Measurements from ENCODE around the gene IFITM2.
A peak's percentile ranks its signal among the peaks of the same experiment; 100 is the strongest.
"Not testable (repeated sequence)": the region's sequence is repeated elsewhere in the genome, so short reads cannot be mapped to it uniquely, and the experiment has no call there.

Gene IFITM2

GRCh38 chr11:285021-285893 lies 22.4 kb upstream of the IFITM2 start:
- H3K27me3 Mint-ChIP-seq, result peaks cover 65% of the 10 kb centered on the region
- CTCF ChIA-PET, result interaction anchor here (0.7 to 2.1 kb wide), 2 partner anchors 20 to 35 kb away, joined by 3 to 6 read pairs; no protein-coding TSS in a partner anchor
- H3K36me3 Mint-ChIP-seq, result peaks cover 54% of the 10 kb centered on the region

GRCh38 chr11:285894-286220 lies 21.8 kb upstream of the IFITM2 start:
- CTCF ChIA-PET, result interaction anchor here (0.7 to 2.1 kb wide), 3 partner anchors 20 to 35 kb away, joined by 3 to 6 read pairs (median 3); no protein-coding TSS in a partner anchor
- peaks cover 52% of the 10 kb centered on the region for H3K36me3 Mint-ChIP-seq

More at GRCh38 chr11:285021-285893, 22.4 kb upstream of the IFITM2 start:
- Mint-ChIP-seq H3K4me3 (peak overlapping the region; percentile 37), H3K9me3 (no peaks in the 10 kb centered on the region), H3K27ac (peak overlapping the region; percentile 75), H3K4me1 (peaks cover 66% of the 10 kb centered on the region)
- DNase-seq, result peak; percentile 18

GRCh38 chr11:286977-287820 lies 20.4 kb upstream of the IFITM2 start:
- Mint-ChIP-seq H3K36me3 (peaks cover 47% of the 10 kb centered on the region), H3K4me3 (peak overlapping the region; percentile 100), H3K4me1 (peaks cover 65% of the 10 kb centered on the region), H3K27me3 (peaks cover 46% of the 10 kb centered on the region), H3K27ac (peak overlapping the region; percentile 98)
- peak; percentile 91 for DNase-seq
- not testable (repeated sequence) for H3K9me3 Mint-ChIP-seq
- CTCF ChIA-PET, result interaction anchor here (0.7 to 3.9 kb wide), 7 partner anchors 18 to 1565 kb away, joined by 3 to 23 read pairs (median 3); no protein-coding TSS in a partner anchor

More at GRCh38 chr11:285894-286220, 21.8 kb upstream of the IFITM2 start:
- H3K9me3 Mint-ChIP-seq, result no peaks in the 10 kb centered on the region
- peaks cover 69% of the 10 kb centered on the region for H3K4me1 Mint-ChIP-seq
- peaks cover 59% of the 10 kb centered on the region for H3K27me3 Mint-ChIP-seq
- peak overlapping the region; percentile 75 for H3K27ac Mint-ChIP-seq
- H3K4me3 Mint-ChIP-seq, result peak overlapping the region; percentile 10
- peak; percentile 21 for DNase-seq

- DNase-seq, result no peak
- H3K4me3 Mint-ChIP-seq, result peak overlapping the region; percentile 100
- H3K27me3 Mint-ChIP-seq, result peaks cover 38% of the 10 kb centered on the region
- peaks cover 40% of the 10 kb centered on the region for H3K36me3 Mint-ChIP-seq
- H3K27ac Mint-ChIP-seq, result peak overlapping the region; percentile 98
- peaks cover 63% of the 10 kb centered on the region for H3K4me1 Mint-ChIP-seq
- CTCF ChIA-PET, result interaction anchor here (0.7 to 3.9 kb wide), 6 partner anchors 18 to 1564 kb away, joined by 3 to 23 read pairs (median 3); no protein-coding TSS in a partner anchor
- no peaks in the 10 kb centered on the region for H3K9me3 Mint-ChIP-seq
Measured at GRCh38 chr11:287821-288477, 19.7 kb upstream of the IFITM2 start.

GRCh38 chr11:288478-289397 lies 18.9 kb upstream of the IFITM2 start, which contains the start of gene PGGHG:
TSS of gene PGGHG (plus strand) at chr11:289126. CDS start at chr11:289817, 691 bp downstream.
- DNase-seq, result peak; percentile 81
- Mint-ChIP-seq H3K9me3 (no peaks in the 10 kb centered on the region), H3K4me3 (peak within 1 kb of the TSS; percentile 100), H3K27ac (peak within 1 kb of the TSS; percentile 98), H3K36me3 (peaks cover 35% of the 10 kb centered on the region), H3K27me3 (peaks cover 32% of the 10 kb centered on the region), H3K4me1 (peaks cover 58% of the 10 kb centered on the region)
- CTCF ChIA-PET, result interaction anchor here (0.7 to 3.9 kb wide), 5 partner anchors 16 to 45 kb away, joined by 3 to 23 read pairs (median 4); no protein-coding TSS in a partner anchor

- DNase-seq, result no peak
- Mint-ChIP-seq H3K27ac (peak overlapping the region; percentile 82), H3K4me3 (peak overlapping the region; percentile 76), H3K9me3 (no peaks in the 10 kb centered on the region), H3K27me3 (peaks cover 32% of the 10 kb centered on the region), H3K36me3 (peaks cover 33% of the 10 kb centered on the region), H3K4me1 (peaks cover 56% of the 10 kb centered on the region)
- CTCF ChIA-PET, result interaction anchor here (0.7 to 3.9 kb wide), 2 partner anchors 16 to 39 kb away, joined by 8 to 23 read pairs; no protein-coding TSS in a partner anchor
Measured at GRCh38 chr11:289398-289711, 18.3 kb upstream of the IFITM2 start.

- peaks cover 28% of the 10 kb centered on the region for H3K27me3 Mint-ChIP-seq
- H3K27ac Mint-ChIP-seq, result peak overlapping the region; percentile 89
- peaks cover 53% of the 10 kb centered on the region for H3K4me1 Mint-ChIP-seq
- H3K4me3 Mint-ChIP-seq, result peak overlapping the region; percentile 76
- CTCF ChIA-PET, result interaction anchor here (0.7 to 3.9 kb wide), 4 partner anchors 15 to 39 kb away, joined by 4 to 23 read pairs (median 8); no protein-coding TSS in a partner anchor
- H3K9me3 Mint-ChIP-seq, result no peaks in the 10 kb centered on the region
- H3K36me3 Mint-ChIP-seq, result peaks cover 35% of the 10 kb centered on the region
- DNase-seq, result peak; percentile 24
Measured at GRCh38 chr11:289712-290620, 17.6 kb upstream of the IFITM2 start.

GRCh38 chr11:290621-291231 lies 16.9 kb upstream of the IFITM2 start:
- peak overlapping the region; percentile 69 for H3K27ac Mint-ChIP-seq
- CTCF ChIA-PET, result interaction anchor here (1.2 to 1.8 kb wide), 2 partner anchors 15 to 40 kb away, joined by 4 to 9 read pairs; no protein-coding TSS in a partner anchor
- peaks cover 47% of the 10 kb centered on the region for H3K4me1 Mint-ChIP-seq

GRCh38 chr11:291281-292210 lies 16.1 kb upstream of the IFITM2 start:
- peaks cover 38% of the 10 kb centered on the region for H3K4me1 Mint-ChIP-seq
- H3K9me3 Mint-ChIP-seq, result no peaks in the 10 kb centered on the region
- CTCF ChIA-PET, result interaction anchor here (1.8 kb wide), 1 partner anchor 41 kb away, joined by 9 read pairs; no protein-coding TSS in a partner anchor
- peaks cover 18% of the 10 kb centered on the region for H3K27me3 Mint-ChIP-seq
- peak; percentile 20 for DNase-seq
- peak overlapping the region; percentile 76 for H3K4me3 Mint-ChIP-seq
- peaks cover 27% of the 10 kb centered on the region for H3K36me3 Mint-ChIP-seq
- H3K27ac Mint-ChIP-seq, result peak overlapping the region; percentile 68

More at GRCh38 chr11:290621-291231, 16.9 kb upstream of the IFITM2 start:
- DNase-seq, result peak; percentile 21
- Mint-ChIP-seq H3K36me3 (peaks cover 30% of the 10 kb centered on the region), H3K4me3 (peak overlapping the region; percentile 76), H3K9me3 (no peaks in the 10 kb centered on the region), H3K27me3 (peaks cover 20% of the 10 kb centered on the region)

- CTCF ChIA-PET, result interaction anchor here (1.0 to 1.8 kb wide), 3 partner anchors 42 to 105 kb away, joined by 3 to 9 read pairs (median 4); no protein-coding TSS in a partner anchor
- DNase-seq, result no peak
- peaks cover 38% of the 10 kb centered on the region for H3K4me1 Mint-ChIP-seq
- no peak overlapping the region for H3K4me3 Mint-ChIP-seq
- peaks cover 10% of the 10 kb centered on the region for H3K27me3 Mint-ChIP-seq
- H3K9me3 Mint-ChIP-seq, result no peaks in the 10 kb centered on the region
- peak overlapping the region; percentile 42 for H3K27ac Mint-ChIP-seq
- H3K36me3 Mint-ChIP-seq, result peaks cover 27% of the 10 kb centered on the region
Measured at GRCh38 chr11:292211-293121, 15.2 kb upstream of the IFITM2 start.

Measured in activated naive CD4-positive, alpha-beta T cell treated with anti-CD3 and anti-CD28 coated beads, Interleukin-2, amount 10 ng/mL, durations not matched to agents 7 days and 5 days (primary cell).